GM12878 (cell line): ENCODE data around the gene SEMA4F. TPM values are rescaled to one million over a fixed set of nuclear protein-coding genes. Genes with fewer than 3 reads are reported as not detected.

Experiments used
- ATAC-seq: fragments of 200-7000 bp; cut with Tn5 transposase; 3 replicates; pipeline ENCODE4 v1.9.1; 2020; ENCODE audit warnings: mild to moderate bottlenecking, moderate library complexity
- BruUV-seq: library from RNA; stranded (reverse); fragments of 400-500 nt; replicated peaks from 2 replicates; lab custom pipeline; 2021; lab: Mats Ljungman, UMichigan
- CTCF ChIA-PET: fragments of 300-600 bp; sonication (Branson Sonifier 250); formaldehyde crosslinking; extraction: SDS; loops from one replicate; lab custom pipeline; 2021; ENCODE audit warnings: inconsistent platforms; lab: Yijun Ruan, JAX
- POLR2A ChIA-PET: fragments of 350-600 bp; formaldehyde crosslinking; extraction: SDS; loops from one replicate; lab custom pipeline; 2021; ENCODE audit warnings: inconsistent platforms; lab: Charles Lee
- RAD21 ChIA-PET: fragments of 300-600 bp; sonication (Branson Sonifier 250); formaldehyde crosslinking; loops from one replicate; lab custom pipeline; 2023; ENCODE audit warnings: antibody characterized with exemption; ENCODE audit not compliant: unreplicated experiment; lab: Charles Lee
- SMC1A ChIA-PET: fragments of 300-600 bp; sonication (Branson Sonifier 250); formaldehyde crosslinking; loops from one replicate; lab custom pipeline; 2023; ENCODE audit not compliant: unreplicated experiment, uncharacterized antibody; lab: Charles Lee
- DNase-seq: peaks from one replicate; pipeline ENCODE4 v3.0.0-alpha.2; 2011; ENCODE audit warnings: low read depth, low spot score
- FAIRE-seq: peaks from 3 replicates; lab custom pipeline; 2011; peaks lifted over from hg19 to GRCh38; lab: Jason Lieb, UNC
- H2AFZ ChIP-seq: 2 replicates; pipeline ENCODE4 v1.6.0; 2011; ENCODE audit warnings: low read depth, low read length, control low read depth; ENCODE audit not compliant: control insufficient read depth
- H3K27ac ChIP-seq: 2 replicates; pipeline ENCODE4 v1.5.1; 2011; ENCODE audit warnings: control low read depth; ENCODE audit not compliant: control insufficient read depth, insufficient read depth
- H3K27me3 ChIP-seq, 2 experiments: replicated peaks in 1 of 2; 2 replicates each; pipeline versions ENCODE4 v1.6.0 to v1.6.1; 2011; ENCODE audit warnings: low read length in 1 of 2; ENCODE audit not compliant: control insufficient read depth in 2 of 2, insufficient read depth in 2 of 2
- H3K36me3 ChIP-seq, 2 experiments: 2 replicates each; pipeline ENCODE4 v1.5.1; 2011; ENCODE audit warnings: low read length in 1 of 2; ENCODE audit not compliant: control insufficient read depth in 2 of 2, insufficient read depth in 2 of 2
- H3K4me1 ChIP-seq: 2 replicates; pipeline ENCODE4 v1.6.1; 2011; ENCODE audit warnings: mild to moderate bottlenecking, low read length, moderate library complexity, mixed read lengths; ENCODE audit not compliant: control insufficient read depth, insufficient read depth
- H3K4me2 ChIP-seq: 2 replicates; pipeline ENCODE4 v1.6.0; 2011; ENCODE audit warnings: control low read depth; ENCODE audit not compliant: control insufficient read depth, insufficient read depth
- H3K4me3 ChIP-seq: fragments of 200-600 bp; sonication (generic); 2 replicates; pipeline ENCODE4 v1.5.1; 2016
- H3K79me2 ChIP-seq: 2 replicates; pipeline ENCODE4 v1.6.0; 2011; ENCODE audit warnings: low read length; ENCODE audit not compliant: control insufficient read depth, insufficient read depth
- H3K9ac ChIP-seq: 2 replicates; pipeline ENCODE4 v1.8.0; 2011; ENCODE audit warnings: low read length, control low read depth, mixed read lengths; ENCODE audit not compliant: control insufficient read depth, insufficient read depth
- H3K9me3 ChIP-seq: replicated peaks from 3 replicates; pipeline ENCODE4 v1.5.1; 2011; ENCODE audit warnings: mild to moderate bottlenecking, low read length; ENCODE audit not compliant: control insufficient read depth, insufficient read depth
- H4K20me1 ChIP-seq: 2 replicates; pipeline ENCODE4 v1.6.0; 2011; ENCODE audit not compliant: control insufficient read depth, insufficient read depth
- ETV6 ChIP-seq, 2 experiments: fragments of 450-650 bp in 1 of 2; IDR thresholded peaks in 1 of 2; conservative IDR thresholded peaks in 1 of 2; 2 replicates each; pipeline ENCODE4 v1.6.1; 2014; ENCODE audit warnings: antibody characterized with exemption in 1 of 2, borderline replicate concordance in 1 of 2, low read depth in 1 of 2, mild to moderate bottlenecking in 1 of 2, moderate library complexity in 1 of 2
- IKZF2 ChIP-seq, 2 experiments: fragments of 450-650 bp; IDR thresholded peaks; 2 replicates each; pipeline ENCODE4 v1.6.1; 2017; ENCODE audit warnings: mild to moderate bottlenecking in 2 of 2, moderate library complexity in 2 of 2
- KLF5 ChIP-seq: fragments of 450-650 bp; IDR thresholded peaks from 2 replicates; pipeline ENCODE4 v1.6.1; 2014; ENCODE audit warnings: mild to moderate bottlenecking; ENCODE audit not compliant: partially characterized antibody
- MYB ChIP-seq: fragments of 150-350 bp; IDR thresholded peaks from 2 replicates; pipeline ENCODE4 v1.6.1; 2014; ENCODE audit warnings: mild to moderate bottlenecking, low read depth, low read length, borderline replicate concordance
- RFX5 ChIP-seq: IDR thresholded peaks from 2 replicates; pipeline ENCODE4 v1.6.1; 2011; ENCODE audit warnings: low read depth, low read length, improper control_type of control experiment
- WGBS: methylation state at CpG from one replicate; pipeline ENCODE4 v1.1.6; 2016; ENCODE audit warnings: low lambda C conversion rate; ENCODE audit not compliant: insufficient replicate concordance, insufficient coverage; ENCODE audit errors: missing lambda C conversion rate; 5-methylcytosine and 5-hydroxymethylcytosine counted together
- in situ Hi-C: fragments of 300-500 bp; cut with MboI; formaldehyde crosslinking; loops from 9 replicates; pipeline ENCODE4 v1.14.3; 2018; ENCODE audit warnings: mixed read lengths
- intact Hi-C: fragments of 100-400 bp; cut with micrococcal nuclease; formaldehyde crosslinking; loops from one replicate; pipeline ENCODE4 v1.14.2; 2022; ENCODE audit not compliant: unreplicated experiment
- polyA plus RNA-seq, 11 experiments: library from polyadenylated mRNA; depleted of rRNA in 4 of 11; unstranded in 6 of 11; stranded (reverse) in 5 of 11; fragments of >200 nt; fragmentation: Nextera tagmentation in 4 of 11; fragmentation: Illumina TruSeq in 1 of 11; extraction: Ambion mirVana in 4 of 11; extraction: Trizol in 1 of 11; gene quantifications; 1 replicate in 1 of 11; 2 replicates in 10 of 11; pipeline versions ENCODE4 v1.2.1 to v1.2.3, GENCODE V29; 2011 to 2016; ENCODE audit warnings: inconsistent platforms in 2 of 11, missing spikeins in 2 of 11, low read depth in 1 of 11
- total RNA-seq, 4 experiments: library from RNA; depleted of rRNA in 3 of 4; stranded (reverse); fragments of >200 nt in 3 of 4; fragmentation: Illumina TruSeq in 1 of 4; extraction: Trizol in 1 of 4; gene quantifications; 2 replicates each; pipeline versions ENCODE4 v1.2.1 to v1.2.3, GENCODE V29; 2013 to 2021
- TF ChIP-seq, protein P1 (sequence below): IDR thresholded peaks from 2 replicates; pipeline ENCODE4 v1.6.1; 2012; ENCODE audit warnings: low read depth, low read length, improper control_type of control experiment

The SEMA4F gene
- total and polyA plus RNA-seq, 10 of the 15 experiments (the other 5 are each of a cell fraction or from before 2014, with no cell fraction given) = 0.26 to 3.0 (median 2.1) TPM

DNA sequence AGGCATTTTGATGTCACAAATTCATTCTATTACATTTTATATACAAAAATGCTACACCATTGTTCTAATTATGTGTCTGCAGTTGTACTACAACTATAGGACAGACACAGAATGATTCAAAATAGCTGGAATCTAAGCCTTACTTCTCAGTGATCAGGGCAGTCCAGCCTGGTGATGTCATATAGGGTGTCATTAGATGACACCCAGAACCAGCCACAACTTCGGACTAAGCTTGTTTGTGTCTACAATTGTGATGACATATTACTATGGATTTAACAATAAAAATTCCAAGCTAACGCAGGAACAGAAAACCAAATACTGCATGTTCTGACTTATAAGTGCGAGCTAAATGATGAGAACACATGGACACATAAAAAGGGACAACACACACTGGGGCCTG lies 36.9 kb upstream of the SEMA4F start:
- BruUV-seq = no TSS peak
- WGBS = 85% methylated on average over 3 of the region's 3 CpGs
- H2AFZ ChIP-seq = no peak overlapping the region
- no peaks in the 10 kb centered on the region for H3K9me3 ChIP-seq
- H3K79me2 ChIP-seq = no peaks in the 10 kb centered on the region
- H3K36me3 ChIP-seq = no peaks in the 10 kb centered on the region
- H4K20me1 ChIP-seq = no peaks in the 10 kb centered on the region
- ATAC-seq = no peak
- TF ChIP-seq, protein P1, sequence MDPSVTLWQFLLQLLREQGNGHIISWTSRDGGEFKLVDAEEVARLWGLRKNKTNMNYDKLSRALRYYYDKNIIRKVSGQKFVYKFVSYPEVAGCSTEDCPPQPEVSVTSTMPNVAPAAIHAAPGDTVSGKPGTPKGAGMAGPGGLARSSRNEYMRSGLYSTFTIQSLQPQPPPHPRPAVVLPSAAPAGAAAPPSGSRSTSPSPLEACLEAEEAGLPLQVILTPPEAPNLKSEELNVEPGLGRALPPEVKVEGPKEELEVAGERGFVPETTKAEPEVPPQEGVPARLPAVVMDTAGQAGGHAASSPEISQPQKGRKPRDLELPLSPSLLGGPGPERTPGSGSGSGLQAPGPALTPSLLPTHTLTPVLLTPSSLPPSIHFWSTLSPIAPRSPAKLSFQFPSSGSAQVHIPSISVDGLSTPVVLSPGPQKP = no peak
- TF ChIP-seq IKZF2 (IDR thresholded peaks at IDR 0.05) (no peak), KLF5 (no peak), RFX5 (no peak), ETV6 (conservative IDR thresholded peaks at IDR 0.05 in 1 of 2, IDR thresholded peaks at IDR 0.05 in 1 of 2; ENCODE audit: borderline replicate concordance in 1 of 2, low read depth in 1 of 2) (no peak), MYB (no peak)
- TF ChIP-seq, all 136 proteins: peak for 0
- Histone ChIP-seq H3K27me3 (no peaks in the 10 kb centered on the region; a peak in 1 of 4 replicates), H3K4me3 (no peak overlapping the region), H3K9ac (no peak overlapping the region), H3K4me1 (peaks cover 4% of the 10 kb centered on the region), H3K27ac (no peak overlapping the region), H3K4me2 (no peak overlapping the region)
- CTCF ChIA-PET = interaction anchor here (0.6 to 7.1 kb wide), 4 partner anchors 29 to 282 kb away, joined by 3 to 56 read pairs (median 6); no protein-coding TSS in a partner anchor
- intact Hi-C loops = no loop called here
- DNase-seq = no peak
- POLR2A ChIA-PET = interaction anchor here (1.2 to 1.9 kb wide), 2 partner anchors 32 to 40 kb away, joined by 3 to 4 read pairs; no protein-coding TSS in a partner anchor
- SMC1A ChIA-PET = interaction anchor here (1.4 to 4.9 kb wide), 5 partner anchors 15 to 37 kb away, joined by 3 to 48 read pairs (median 5); partner anchors contain the start of gene SEMA4F
- RAD21 ChIA-PET = interaction anchor here (1.3 to 2.5 kb wide), 2 partner anchors 31 to 40 kb away, joined by 4 to 6 read pairs; no protein-coding TSS in a partner anchor
- in situ Hi-C loops = no loop called here
- no peak for FAIRE-seq
